ENCODE data around the gene SLC39A10. TPM values are rescaled to one million over a fixed set of nuclear protein-coding genes. Genes with fewer than 3 reads are reported as not detected.
"Not testable (repeated sequence)": the region's sequence is repeated elsewhere in the genome, so short reads cannot be mapped to it uniquely, and the experiment has no call there.

Gene SLC39A10
- total RNA-seq, 1 donor from 2014 or later, result 62.0 TPM

GRCh38 chr2:195686564-195686963 lies 29.5 kb downstream of the SLC39A10 start:
- TF ChIP-seq, protein P1, sequence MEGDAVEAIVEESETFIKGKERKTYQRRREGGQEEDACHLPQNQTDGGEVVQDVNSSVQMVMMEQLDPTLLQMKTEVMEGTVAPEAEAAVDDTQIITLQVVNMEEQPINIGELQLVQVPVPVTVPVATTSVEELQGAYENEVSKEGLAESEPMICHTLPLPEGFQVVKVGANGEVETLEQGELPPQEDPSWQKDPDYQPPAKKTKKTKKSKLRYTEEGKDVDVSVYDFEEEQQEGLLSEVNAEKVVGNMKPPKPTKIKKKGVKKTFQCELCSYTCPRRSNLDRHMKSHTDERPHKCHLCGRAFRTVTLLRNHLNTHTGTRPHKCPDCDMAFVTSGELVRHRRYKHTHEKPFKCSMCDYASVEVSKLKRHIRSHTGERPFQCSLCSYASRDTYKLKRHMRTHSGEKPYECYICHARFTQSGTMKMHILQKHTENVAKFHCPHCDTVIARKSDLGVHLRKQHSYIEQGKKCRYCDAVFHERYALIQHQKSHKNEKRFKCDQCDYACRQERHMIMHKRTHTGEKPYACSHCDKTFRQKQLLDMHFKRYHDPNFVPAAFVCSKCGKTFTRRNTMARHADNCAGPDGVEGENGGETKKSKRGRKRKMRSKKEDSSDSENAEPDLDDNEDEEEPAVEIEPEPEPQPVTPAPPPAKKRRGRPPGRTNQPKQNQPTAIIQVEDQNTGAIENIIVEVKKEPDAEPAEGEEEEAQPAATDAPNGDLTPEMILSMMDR (IDR thresholded peaks at IDR 0.05; ENCODE audit: unreplicated experiment), result no peak
- Mint-ChIP-seq H3K27me3 (ENCODE audit: unreplicated experiment) (no peaks in the 10 kb centered on the region), H3K36me3 (ENCODE audit: low read depth, unreplicated experiment) (peaks cover 12% of the 10 kb centered on the region), H3K4me1 (ENCODE audit: unreplicated experiment) (no peaks in the 10 kb centered on the region), H3K4me3 (ENCODE audit: unreplicated experiment) (no peak overlapping the region), H3K27ac (ENCODE audit: unreplicated experiment) (no peak overlapping the region), H3K9me3 (ENCODE audit: unreplicated experiment) (no peaks in the 10 kb centered on the region)
- DNase-seq (ENCODE audit: low spot score), result no peak

DNA sequence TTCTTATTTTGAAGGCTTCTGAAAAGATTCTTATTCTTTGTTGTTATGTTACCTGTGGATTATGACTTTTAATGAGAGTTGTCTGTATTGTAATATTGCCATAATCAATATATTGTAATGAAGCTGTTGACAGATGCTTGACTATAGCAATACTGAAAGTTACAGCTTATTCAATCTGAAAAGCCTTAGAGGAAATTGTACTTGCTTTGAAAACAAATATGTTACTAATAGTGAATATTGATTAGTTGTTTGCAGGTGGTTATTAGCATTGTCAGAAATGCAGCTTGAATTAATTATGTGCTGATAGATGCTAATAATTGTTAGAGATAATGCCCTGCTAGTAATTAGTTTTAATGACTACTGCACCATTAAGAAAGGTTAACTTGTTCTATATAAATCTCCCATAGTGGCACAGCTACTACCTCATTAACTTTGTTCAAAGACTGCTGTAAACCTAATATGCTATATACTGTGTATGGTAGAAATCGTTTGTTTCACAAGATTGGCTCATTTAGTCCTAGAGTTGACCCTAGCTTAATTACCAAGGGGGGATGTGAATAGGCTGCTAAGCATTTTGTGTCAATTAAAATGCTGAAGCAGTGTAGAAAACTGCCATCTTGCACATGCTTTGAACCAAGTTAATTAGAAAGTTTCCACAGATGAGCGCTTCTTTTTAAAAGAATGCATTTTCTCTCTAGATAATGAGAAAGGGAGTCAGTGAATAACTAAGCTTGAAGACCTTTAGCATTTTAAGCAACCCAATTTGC lies 30.5 kb downstream of the SLC39A10 start:
- Mint-ChIP-seq H3K36me3 (ENCODE audit: low read depth, unreplicated experiment) (peaks cover 14% of the 10 kb centered on the region), H3K4me3 (ENCODE audit: unreplicated experiment) (no peak overlapping the region), H3K4me1 (ENCODE audit: unreplicated experiment) (no peaks in the 10 kb centered on the region), H3K27me3 (ENCODE audit: unreplicated experiment) (no peaks in the 10 kb centered on the region), H3K9me3 (ENCODE audit: unreplicated experiment) (no peaks in the 10 kb centered on the region), H3K27ac (ENCODE audit: unreplicated experiment) (no peak overlapping the region)
- no peak for DNase-seq (ENCODE audit: low spot score)
- TF ChIP-seq, protein P1 (IDR thresholded peaks at IDR 0.05; ENCODE audit: unreplicated experiment), result no peak

- not testable (repeated sequence) for H3K27me3 Mint-ChIP-seq (ENCODE audit: unreplicated experiment); H3K4me1 Mint-ChIP-seq (ENCODE audit: unreplicated experiment); H3K9me3 Mint-ChIP-seq (ENCODE audit: unreplicated experiment)
Observed at GRCh38 chr2:195692531-195692930, 35.5 kb downstream of the SLC39A10 start.

DNA sequence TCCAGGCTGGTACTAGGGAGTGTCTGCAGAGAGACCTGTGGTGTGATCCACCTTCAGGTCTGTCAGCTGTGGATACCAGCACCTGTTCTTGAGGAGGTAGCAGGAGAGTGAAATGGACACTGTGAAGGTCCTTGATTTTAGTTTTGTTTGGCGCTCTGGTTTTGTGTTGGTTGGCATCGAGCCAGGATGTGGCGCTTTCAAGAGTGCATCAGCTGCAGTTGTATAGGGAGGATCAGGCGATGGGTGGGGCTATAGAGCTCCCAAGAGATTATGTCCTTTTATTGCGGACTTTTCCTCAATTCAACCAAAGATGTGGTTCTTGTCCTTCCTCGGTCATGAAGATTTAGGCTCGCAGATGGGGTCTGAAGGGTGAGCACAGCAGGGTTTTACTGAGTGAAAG lies 37.5 kb downstream of the SLC39A10 start:
- Mint-ChIP-seq H3K9me3 (ENCODE audit: unreplicated experiment) (no peaks in the 10 kb centered on the region), H3K36me3 (ENCODE audit: low read depth, unreplicated experiment) (peaks cover 27% of the 10 kb centered on the region), H3K4me1 (ENCODE audit: unreplicated experiment) (peaks cover 9% of the 10 kb centered on the region), H3K27me3 (ENCODE audit: unreplicated experiment) (peaks cover 6% of the 10 kb centered on the region), H3K27ac (ENCODE audit: unreplicated experiment) (no peak overlapping the region), H3K4me3 (ENCODE audit: unreplicated experiment) (peak overlapping the region; percentile 12)
- TF ChIP-seq, protein P1 (IDR thresholded peaks at IDR 0.05; ENCODE audit: unreplicated experiment), result no peak
- DNase-seq (ENCODE audit: low spot score), result no peak

More at GRCh38 chr2:195692531-195692930, 35.5 kb downstream of the SLC39A10 start:
- DNase-seq (ENCODE audit: low spot score); H3K27ac Mint-ChIP-seq (ENCODE audit: unreplicated experiment); H3K4me3 Mint-ChIP-seq (ENCODE audit: unreplicated experiment): not testable (repeated sequence)
- H3K36me3 Mint-ChIP-seq (ENCODE audit: low read depth, unreplicated experiment), result peaks cover 27% of the 10 kb centered on the region

GRCh38 chr2:195695002-195695631 lies 38.1 kb downstream of the SLC39A10 start:
- H3K27ac Mint-ChIP-seq (ENCODE audit: unreplicated experiment), result no peak overlapping the region
- no peak overlapping the region for H3K4me3 Mint-ChIP-seq (ENCODE audit: unreplicated experiment)
- TF ChIP-seq, protein P1 (IDR thresholded peaks at IDR 0.05; ENCODE audit: unreplicated experiment), result no peak
- H3K27me3 Mint-ChIP-seq (ENCODE audit: unreplicated experiment), result peaks cover 6% of the 10 kb centered on the region
- H3K4me1 Mint-ChIP-seq (ENCODE audit: unreplicated experiment), result peaks cover 9% of the 10 kb centered on the region
- DNase-seq (ENCODE audit: low spot score), result no peak
- H3K36me3 Mint-ChIP-seq (ENCODE audit: low read depth, unreplicated experiment), result peaks cover 27% of the 10 kb centered on the region
- no peaks in the 10 kb centered on the region for H3K9me3 Mint-ChIP-seq (ENCODE audit: unreplicated experiment)
